Measurements from ENCODE around the gene SLC22A6.

- TF ChIP-seq CTCF (IDR thresholded peaks at IDR 0.05): no peak
- TF ChIP-seq POLR2AphosphoS5 (IDR thresholded peaks at IDR 0.05): no peak
These were observed 14.9 kb upstream of the SLC22A6 start for GRCh38 chr11:62999649-63000048.

Measured in breast epithelium (tissue), 3 donors.